C4-2B (cell line): ENCODE results near the gene ISOC2.
A peak's percentile ranks its signal among the peaks of the same experiment; 100 is the strongest.

Experiments
- H3K27ac ChIP-seq: fragments of 450-650 bp; 2 replicates; pipeline ENCODE4 v1.5.1; 2017
- ZFX ChIP-seq: fragments of 450-650 bp; IDR thresholded peaks from 2 replicates; pipeline ENCODE4 v1.6.1; 2017
- TF ChIP-seq, protein P1 (sequence below): fragments of 450-650 bp; conservative IDR thresholded peaks from 2 replicates; pipeline ENCODE4 v1.5.1; 2017; ENCODE audit warnings: mild to moderate bottlenecking

ISOC2 gene

DNA sequence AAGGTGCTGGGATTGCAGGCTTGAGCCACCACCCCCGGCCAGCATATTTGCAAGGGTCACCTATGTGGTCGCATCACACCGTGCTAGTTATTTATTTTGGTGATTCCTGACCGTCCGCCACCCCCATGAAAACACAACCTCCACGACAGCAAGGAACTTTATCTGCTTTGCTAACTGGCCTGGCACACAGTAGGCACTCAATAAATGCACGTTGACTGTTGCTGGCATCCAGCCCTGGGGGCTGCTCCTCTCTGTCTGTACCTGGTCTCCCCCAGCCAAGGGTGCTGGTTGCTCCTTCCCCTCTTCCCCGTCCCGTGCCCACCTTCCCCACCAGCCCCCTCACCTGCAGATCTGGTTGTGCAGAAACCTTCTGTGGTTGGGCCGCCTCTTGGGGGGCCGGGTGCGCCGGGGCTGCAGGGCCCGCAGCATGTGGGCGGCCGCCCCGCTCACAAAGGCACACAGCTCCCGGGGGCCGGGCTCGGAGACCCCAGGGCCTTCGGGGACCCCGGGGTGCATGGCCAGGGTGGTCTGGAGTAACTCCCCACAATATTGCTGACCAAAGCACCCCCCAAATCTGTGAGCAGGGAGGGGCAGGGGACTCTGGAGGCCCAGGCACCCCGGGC is 2.7 kb upstream of the ISOC2 start:
- TF ChIP-seq ZFX, result no peak
- TF ChIP-seq, protein P1, sequence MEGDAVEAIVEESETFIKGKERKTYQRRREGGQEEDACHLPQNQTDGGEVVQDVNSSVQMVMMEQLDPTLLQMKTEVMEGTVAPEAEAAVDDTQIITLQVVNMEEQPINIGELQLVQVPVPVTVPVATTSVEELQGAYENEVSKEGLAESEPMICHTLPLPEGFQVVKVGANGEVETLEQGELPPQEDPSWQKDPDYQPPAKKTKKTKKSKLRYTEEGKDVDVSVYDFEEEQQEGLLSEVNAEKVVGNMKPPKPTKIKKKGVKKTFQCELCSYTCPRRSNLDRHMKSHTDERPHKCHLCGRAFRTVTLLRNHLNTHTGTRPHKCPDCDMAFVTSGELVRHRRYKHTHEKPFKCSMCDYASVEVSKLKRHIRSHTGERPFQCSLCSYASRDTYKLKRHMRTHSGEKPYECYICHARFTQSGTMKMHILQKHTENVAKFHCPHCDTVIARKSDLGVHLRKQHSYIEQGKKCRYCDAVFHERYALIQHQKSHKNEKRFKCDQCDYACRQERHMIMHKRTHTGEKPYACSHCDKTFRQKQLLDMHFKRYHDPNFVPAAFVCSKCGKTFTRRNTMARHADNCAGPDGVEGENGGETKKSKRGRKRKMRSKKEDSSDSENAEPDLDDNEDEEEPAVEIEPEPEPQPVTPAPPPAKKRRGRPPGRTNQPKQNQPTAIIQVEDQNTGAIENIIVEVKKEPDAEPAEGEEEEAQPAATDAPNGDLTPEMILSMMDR, result no peak
- no peak overlapping the region for H3K27ac ChIP-seq

DNA sequence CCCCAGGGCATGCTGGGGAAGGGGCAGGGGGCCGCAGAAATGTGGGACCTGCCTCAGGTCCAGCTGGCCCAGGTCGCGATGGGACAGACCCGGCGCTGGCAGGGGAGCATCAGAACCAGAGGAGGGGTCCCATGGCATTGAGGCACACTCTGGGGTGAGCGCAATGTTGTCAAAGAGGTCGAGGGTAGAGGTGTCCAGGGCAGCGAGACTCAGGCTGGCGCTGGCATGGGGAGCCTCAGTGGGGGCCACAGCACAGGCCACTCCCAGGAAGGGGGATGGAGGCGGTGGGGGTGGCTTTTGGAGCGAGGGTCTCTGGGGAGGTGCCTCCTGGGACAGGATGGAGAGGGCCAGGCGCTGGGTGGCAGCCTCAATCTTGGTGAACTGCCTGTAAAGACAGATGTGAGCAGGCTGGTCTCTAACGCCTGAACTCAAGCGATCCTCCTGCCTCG is 2.2 kb upstream of the ISOC2 start:
- no peak overlapping the region for H3K27ac ChIP-seq

DNA sequence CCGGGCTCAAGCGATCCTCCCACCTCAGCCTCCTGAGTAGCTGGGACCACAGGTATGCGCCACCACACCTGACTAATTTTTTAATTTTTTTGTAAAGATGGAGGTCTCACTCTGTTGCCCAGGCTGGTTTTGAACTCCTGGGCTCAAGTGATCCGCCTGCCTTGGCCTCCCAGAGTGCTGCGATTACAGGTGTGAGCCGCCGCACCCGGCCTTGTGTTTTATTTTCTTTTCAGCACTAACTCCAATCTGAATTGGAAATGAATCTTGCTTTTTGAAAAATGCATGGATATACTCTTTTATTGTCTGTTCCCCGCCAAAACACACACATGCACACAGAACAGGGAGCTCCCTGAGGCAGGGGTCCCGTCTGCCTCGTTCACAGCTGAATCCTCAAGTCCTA is 1.3 kb upstream of the ISOC2 start:
- H3K27ac ChIP-seq, result peak overlapping the region; percentile 96; the same call in 1 of the 2 replicates
- TF ChIP-seq ZFX, result no peak
- TF ChIP-seq, protein P1, result no peak

More for the DNA sequence above, 2.2 kb upstream of the ISOC2 start:
- TF ChIP-seq, protein P1, result no peak
- TF ChIP-seq ZFX, result no peak

DNA sequence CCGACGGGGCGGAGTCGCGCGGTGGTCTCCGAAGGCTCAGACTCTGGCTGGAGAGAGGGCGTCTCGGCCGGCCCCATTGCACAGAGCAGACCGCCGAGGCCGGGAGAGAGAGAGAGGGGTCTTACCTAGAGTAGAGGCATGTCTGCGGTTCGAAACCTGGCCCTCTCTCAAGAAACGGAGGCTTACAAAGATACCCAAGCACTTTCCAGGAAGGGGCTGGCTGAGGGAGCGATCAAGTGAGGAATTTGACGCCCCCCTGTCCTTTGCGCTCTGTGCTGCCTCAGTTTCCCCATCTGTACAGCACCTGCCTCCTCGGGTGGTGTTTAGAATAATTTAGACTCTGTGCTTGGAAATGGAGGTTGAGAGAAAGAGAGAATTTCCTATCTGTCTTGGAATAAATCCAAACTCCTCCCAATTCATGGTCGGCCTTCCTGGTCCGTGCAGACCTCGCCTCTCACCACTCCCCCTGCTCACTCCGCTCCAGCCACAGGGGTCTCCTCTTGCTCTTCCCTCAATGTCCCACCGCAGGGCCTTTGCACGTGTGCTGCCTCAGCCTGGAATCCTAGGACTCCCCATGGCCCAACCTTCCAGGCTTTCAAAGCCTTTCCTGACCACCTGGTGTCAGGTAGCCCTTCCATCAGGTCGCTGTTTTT is 658 bp upstream of the ISOC2 start:
- no peak for TF ChIP-seq ZFX
- TF ChIP-seq, protein P1, result no peak
- H3K27ac ChIP-seq, result peak overlapping the region; percentile 96

DNA sequence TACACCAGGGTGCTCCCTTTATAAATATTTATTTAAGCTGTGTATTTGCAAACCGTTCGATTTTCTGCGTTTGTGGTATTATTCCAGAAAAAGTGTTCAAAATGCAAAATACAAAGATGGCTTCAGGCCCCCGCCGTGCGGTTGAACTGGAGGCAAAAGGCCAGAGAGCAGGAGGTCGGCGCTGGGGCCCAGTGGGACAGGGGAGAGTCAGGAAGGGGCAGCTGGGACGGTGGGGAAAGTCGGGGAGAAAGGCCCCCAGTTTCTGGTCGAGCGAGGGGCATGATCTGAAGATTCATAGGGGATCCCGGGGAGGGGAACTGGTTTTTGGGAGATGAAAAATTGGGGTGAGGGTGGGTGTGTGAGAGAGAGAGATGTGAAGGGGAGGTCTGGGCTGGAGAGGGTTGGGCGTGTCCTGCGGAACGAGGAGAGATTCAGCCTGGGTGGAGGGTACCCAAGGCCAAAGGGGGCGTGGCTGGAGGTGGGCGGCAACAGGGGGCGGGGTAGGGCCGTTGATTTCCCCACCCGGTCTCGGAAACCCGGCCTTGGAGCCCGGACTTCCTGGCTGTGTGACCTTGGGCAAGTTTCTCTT is 678 bp downstream of the ISOC2 start:
- TF ChIP-seq, protein P1, result no peak
- no peak for TF ChIP-seq ZFX

DNA sequence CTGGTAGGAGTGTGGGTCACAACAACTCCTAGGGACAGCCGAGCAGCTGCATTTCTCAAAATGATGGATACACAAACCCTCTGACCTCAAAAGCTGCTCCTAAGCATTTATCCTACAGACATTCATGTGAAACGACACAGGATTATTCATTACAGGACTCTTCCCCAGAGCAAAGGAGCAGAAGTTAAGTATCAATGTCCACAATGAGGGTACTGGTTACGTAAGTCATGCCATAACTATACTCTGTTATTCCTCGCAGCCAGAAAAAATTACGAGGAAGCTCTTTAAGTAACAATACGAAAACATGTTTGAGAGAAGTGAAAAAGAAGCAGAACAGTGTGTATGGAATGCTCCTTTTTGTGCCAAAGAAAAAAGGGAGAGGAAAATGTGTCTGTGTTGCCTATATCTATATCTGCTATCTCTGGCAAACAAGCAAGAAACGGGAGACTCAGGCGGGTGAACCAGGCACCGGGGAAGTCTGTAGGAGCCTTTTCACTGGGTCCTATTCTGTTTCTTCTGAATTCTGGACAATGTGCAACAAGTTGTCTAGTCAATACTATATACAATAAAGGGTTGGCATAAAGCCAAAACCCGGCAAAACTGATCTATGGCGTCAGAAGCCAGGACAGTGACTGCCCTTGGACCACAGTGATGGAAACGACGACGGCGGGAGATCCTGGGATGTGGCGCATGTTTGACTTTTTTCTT is 1.3 kb downstream of the ISOC2 start:
- peak overlapping the region; percentile 96 for H3K27ac ChIP-seq

More for the DNA sequence above, 678 bp downstream of the ISOC2 start:
- peak overlapping the region; percentile 96 for H3K27ac ChIP-seq

More for the DNA sequence above, 1.3 kb downstream of the ISOC2 start:
- no peak for TF ChIP-seq ZFX
- TF ChIP-seq, protein P1, result no peak
